ENCODE measurements around the gene CENPS. TPM values are rescaled to one million over a fixed set of nuclear protein-coding genes. Genes with fewer than 3 reads are reported as not detected.

CENPS gene
- total RNA-seq, 1 donor = 14.7 TPM

GRCh38 chr1:10474613-10475507, 44.6 kb downstream of the CENPS start, which contains the start of gene PEX14:
Gene PEX14, plus strand, starts transcription at chr1:10474950. Its CDS starts 17 bp downstream, at chr1:10474967.
- TF ChIP-seq CTCF (IDR thresholded peaks at IDR 0.05; ENCODE audit: insufficient read depth, low read depth, low read length) = no peak
- DNase-seq (ENCODE audit: low read depth) = peak; percentile 79
- peak within 1 kb of the TSS; percentile 90 for H3K4me3 ChIP-seq (ENCODE audit: low read depth, low read length)

- no peak for DNase-seq (ENCODE audit: low read depth)
- TF ChIP-seq CTCF (IDR thresholded peaks at IDR 0.05; ENCODE audit: insufficient read depth, low read depth, low read length) = no peak
- H3K4me3 ChIP-seq (ENCODE audit: low read depth, low read length) = peak overlapping the region; percentile 90
These were observed 45.3 kb downstream of the CENPS start for GRCh38 chr1:10475510-10475909.

GRCh38 chr1:10479296-10479695, 49.1 kb downstream of the CENPS start:
- TF ChIP-seq CTCF (IDR thresholded peaks at IDR 0.05; ENCODE audit: insufficient read depth, low read depth, low read length) = no peak
- no peak for DNase-seq (ENCODE audit: low read depth)

GRCh38 chr1:10480614-10481013, 50.4 kb downstream of the CENPS start:
- no peak for TF ChIP-seq CTCF (IDR thresholded peaks at IDR 0.05; ENCODE audit: insufficient read depth, low read depth, low read length)
- no peak for DNase-seq (ENCODE audit: low read depth)
- H3K4me3 ChIP-seq (ENCODE audit: low read depth, low read length) = no peak overlapping the region

More at GRCh38 chr1:10479296-10479695, 49.1 kb downstream of the CENPS start:
- no peak overlapping the region for H3K4me3 ChIP-seq (ENCODE audit: low read depth, low read length)

GRCh38 chr1:10484521-10484920, 54.3 kb downstream of the CENPS start:
- no peak overlapping the region for H3K4me3 ChIP-seq (ENCODE audit: low read depth, low read length)

GRCh38 chr1:10489291-10490055, 59.2 kb downstream of the CENPS start:
- H3K4me3 ChIP-seq (ENCODE audit: low read depth, low read length) = no peak overlapping the region
- no peak for TF ChIP-seq CTCF (IDR thresholded peaks at IDR 0.05; ENCODE audit: insufficient read depth, low read depth, low read length)
- DNase-seq (ENCODE audit: low read depth) = no peak

More at GRCh38 chr1:10484521-10484920, 54.3 kb downstream of the CENPS start:
- no peak for TF ChIP-seq CTCF (IDR thresholded peaks at IDR 0.05; ENCODE audit: insufficient read depth, low read depth, low read length)
- DNase-seq (ENCODE audit: low read depth) = no peak

Data from fibroblast of villous mesenchyme (primary cell).